GM23338 (cell line): ENCODE measurements around the gene CEP72. TPM values are rescaled to one million over a fixed set of nuclear protein-coding genes. Genes with fewer than 3 reads are reported as not detected.

Experiments used
- ATAC-seq: fragments of 200-7000 bp; cut with Tn5 transposase; 3 replicates; pipeline ENCODE4 v1.9.1; 2020
- DNase-seq: peaks from one replicate; pipeline ENCODE4 v3.0.0-alpha.2; 2015; ENCODE audit warnings: low spot score
- H2AFZ ChIP-seq: fragments of 200-600 bp; sonication (generic); 2 replicates; pipeline ENCODE4 v1.8.0; 2016; ENCODE audit warnings: antibody characterized with exemption, mild to moderate bottlenecking, moderate library complexity
- H3F3A ChIP-seq: fragments of 200-600 bp; sonication (generic); replicated peaks from 2 replicates; pipeline ENCODE4 v1.8.0; 2017; ENCODE audit warnings: antibody characterized with exemption, mixed run types, low read depth
- H3K27ac ChIP-seq: fragments of 200-600 bp; sonication (generic); 2 replicates; pipeline ENCODE4 v1.6.1; 2016; ENCODE audit warnings: low read depth
- H3K27me3 ChIP-seq: fragments of 200-600 bp; sonication (generic); 2 replicates; pipeline ENCODE4 v1.8.0; 2016; ENCODE audit warnings: mild to moderate bottlenecking, mixed run types, moderate library complexity; ENCODE audit not compliant: insufficient read depth
- H3K36me3 ChIP-seq: fragments of 200-600 bp; sonication (generic); 2 replicates; pipeline ENCODE4 v1.8.0; 2016; ENCODE audit warnings: mild to moderate bottlenecking; ENCODE audit not compliant: insufficient read depth
- H3K4me1 ChIP-seq: fragments of 200-600 bp; sonication (generic); 2 replicates; pipeline ENCODE4 v1.8.0; 2016; ENCODE audit warnings: mild to moderate bottlenecking, moderate library complexity; ENCODE audit not compliant: insufficient read depth
- H3K4me2 ChIP-seq: fragments of 200-600 bp; sonication (generic); 2 replicates; pipeline ENCODE4 v1.7.1; 2017; ENCODE audit warnings: mixed run types
- H3K4me3 ChIP-seq: fragments of 200-600 bp; sonication (generic); 2 replicates; pipeline ENCODE4 v1.6.1; 2016; ENCODE audit warnings: mixed run types
- H3K79me2 ChIP-seq: fragments of 200-600 bp; sonication (generic); replicated peaks from 2 replicates; pipeline ENCODE4 v1.8.0; 2017; ENCODE audit warnings: mild to moderate bottlenecking; ENCODE audit not compliant: insufficient read depth
- H3K9me2 ChIP-seq: fragments of 200-600 bp; sonication (generic); 2 replicates; pipeline ENCODE4 v1.8.0; 2017; ENCODE audit not compliant: insufficient read depth
- H4K20me1 ChIP-seq: fragments of 200-600 bp; sonication (generic); replicated peaks from 2 replicates; pipeline ENCODE4 v1.8.0; 2017; ENCODE audit warnings: mild to moderate bottlenecking; ENCODE audit not compliant: insufficient read depth
- H3K27ac Mint-ChIP-seq: 2 replicates; pipeline ENCODE4 v1.8.0; 2020; ENCODE audit warnings: inconsistent platforms, mild to moderate bottlenecking, moderate library complexity, mixed read lengths
- H3K27me3 Mint-ChIP-seq: 3 replicates; pipeline ENCODE4 v1.8.0; 2022; ENCODE audit warnings: low read depth, mild to moderate bottlenecking, moderate library complexity, mixed read lengths, inconsistent platforms; ENCODE audit not compliant: insufficient read depth, poor library complexity
- H3K36me3 Mint-ChIP-seq: 3 replicates; pipeline ENCODE4 v1.8.0; 2021; ENCODE audit warnings: low read depth, mild to moderate bottlenecking, inconsistent platforms, moderate library complexity, mixed read lengths
- H3K4me1 Mint-ChIP-seq: 3 replicates; pipeline ENCODE4 v1.8.0; 2020; ENCODE audit warnings: mild to moderate bottlenecking, inconsistent platforms, mixed read lengths
- H3K4me3 Mint-ChIP-seq: 3 replicates; pipeline ENCODE4 v1.8.0; 2021; ENCODE audit warnings: moderate library complexity, mild to moderate bottlenecking, inconsistent platforms, mixed read lengths
- H3K9me3 Mint-ChIP-seq: 3 replicates; pipeline ENCODE4 v1.8.0; 2020; ENCODE audit warnings: moderate library complexity, mild to moderate bottlenecking, inconsistent platforms, mixed read lengths
- CREB1 ChIP-seq: fragments of 250-450 bp; sonication (Bioruptor Pico); IDR thresholded peaks from 2 replicates; pipeline ENCODE4 v1.5.0; 2020; ENCODE audit warnings: low read depth, mild to moderate bottlenecking, moderate library complexity
- EZH2 ChIP-seq: fragments of 200-600 bp; sonication (generic); IDR thresholded peaks from one replicate; pipeline ENCODE4 v1.8.0; 2017; ENCODE audit warnings: antibody characterized with exemption, mild to moderate bottlenecking, low read depth; ENCODE audit not compliant: unreplicated experiment
- EZH2phosphoT487 ChIP-seq: fragments of 200-600 bp; sonication (generic); IDR thresholded peaks from one replicate; pipeline ENCODE4 v1.8.1; 2018; ENCODE audit warnings: antibody characterized with exemption; ENCODE audit not compliant: unreplicated experiment
- JUNB ChIP-seq: IDR thresholded peaks from one replicate; pipeline ENCODE4 v1.6.1; 2016; ENCODE audit warnings: antibody characterized with exemption; ENCODE audit not compliant: unreplicated experiment
- NANOG ChIP-seq: IDR thresholded peaks from 2 replicates; pipeline ENCODE4 v1.6.1; 2016; ENCODE audit warnings: antibody characterized with exemption, borderline replicate concordance
- POLR2AphosphoS5 ChIP-seq: IDR thresholded peaks from 2 replicates; pipeline ENCODE4 v1.6.1; 2016; ENCODE audit warnings: antibody characterized with exemption, low read depth
- STAT1 ChIP-seq: IDR thresholded peaks from one replicate; pipeline ENCODE4 v1.6.1; 2016; ENCODE audit warnings: antibody characterized with exemption; ENCODE audit not compliant: unreplicated experiment
- ZNF114 ChIP-seq: fragments of 250-450 bp; sonication (Bioruptor Pico); IDR thresholded peaks from 2 replicates; pipeline ENCODE4 v1.5.0; 2020; ENCODE audit warnings: mild to moderate bottlenecking, moderate library complexity
- ZNF331 ChIP-seq: fragments of 250-450 bp; sonication (Bioruptor Pico); IDR thresholded peaks from 2 replicates; pipeline ENCODE4 v1.5.0; 2020; ENCODE audit warnings: low read depth, mild to moderate bottlenecking, moderate library complexity
- polyA plus RNA-seq: library from polyadenylated mRNA; unstranded; fragments of >200 nt; fragmentation: Nextera tagmentation; extraction: Ambion mirVana; gene quantifications from 2 replicates; pipeline ENCODE4 v1.2.1, GENCODE V29; 2016
- total RNA-seq: library from RNA; depleted of rRNA; stranded (reverse); fragments of >200 nt; shearing (Covaris generic); gene quantifications from 2 replicates; pipeline ENCODE4 v1.2.3, GENCODE V29; 2014
- TF ChIP-seq, protein P1 (sequence below): IDR thresholded peaks from one replicate; pipeline ENCODE4 v1.6.1; 2018; ENCODE audit warnings: antibody characterized with exemption; ENCODE audit not compliant: unreplicated experiment
- TF ChIP-seq, protein P2 (sequence below), 2 experiments: fragments of 200-600 bp in 1 of 2; sonication (generic) in 1 of 2; conservative IDR thresholded peaks; 2 replicates each; pipeline versions ENCODE4 v1.5.1 to v1.6.1; 2016 to 2017; ENCODE audit warnings: antibody characterized with exemption in 2 of 2, low read depth in 2 of 2, mild to moderate bottlenecking in 2 of 2, moderate library complexity in 1 of 2
- TF ChIP-seq, protein P3 (sequence below): fragments of 250-450 bp; sonication (Bioruptor Pico); IDR thresholded peaks from 2 replicates; pipeline ENCODE4 v1.5.0; 2020; ENCODE audit warnings: mild to moderate bottlenecking, moderate library complexity
- TF ChIP-seq, protein P4 (sequence below): IDR thresholded peaks from 2 replicates; pipeline ENCODE4 v1.6.1; 2016; ENCODE audit warnings: antibody characterized with exemption

The CEP72 gene
- total and polyA plus RNA-seq, 2 experiments from 2014 or later: 15.5 to 27.1 TPM

DNA sequence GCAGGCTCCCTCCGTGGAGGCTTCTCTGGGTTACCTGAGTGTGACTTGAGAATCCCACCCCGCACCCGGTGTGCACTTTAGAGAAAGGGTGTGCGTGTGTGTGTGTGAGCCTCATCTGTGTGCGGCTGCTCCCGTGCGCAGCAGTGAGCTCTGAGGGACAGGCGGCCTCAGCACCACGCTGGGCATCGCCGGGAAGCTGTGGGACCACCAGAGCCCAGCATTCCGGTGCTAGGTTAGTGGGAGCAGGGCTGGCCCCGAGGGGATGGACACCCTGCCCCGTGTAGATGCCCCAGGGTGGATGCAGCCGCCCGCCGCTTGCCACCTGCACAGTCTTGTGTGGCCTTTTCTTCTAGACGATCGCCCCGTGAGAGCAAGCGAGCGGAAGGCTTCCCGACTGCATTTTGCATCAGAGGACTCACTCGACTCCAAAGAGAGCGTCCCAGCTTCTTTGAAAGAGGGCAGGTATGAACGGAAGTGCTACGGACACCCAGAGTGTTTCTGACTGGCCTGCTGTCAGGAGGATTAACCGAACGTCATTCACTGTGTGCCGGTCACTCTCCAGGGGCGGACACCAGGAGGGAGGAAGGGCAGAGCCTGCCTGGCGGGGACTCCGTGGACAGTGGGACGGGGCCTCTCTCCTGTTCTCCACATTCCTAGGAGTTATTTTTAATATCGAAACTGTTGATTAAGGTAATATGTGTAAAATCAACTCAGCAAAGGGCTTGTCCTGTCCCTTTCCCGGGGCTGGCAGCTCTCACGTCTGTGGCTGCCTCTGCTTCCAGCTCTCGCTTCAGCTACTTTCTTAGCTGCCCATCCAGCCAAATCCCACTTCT, 12.2 kb downstream of the CEP72 start:
- H2AFZ ChIP-seq: no peak overlapping the region
- H3K27ac Mint-ChIP-seq: no peak overlapping the region
- TF ChIP-seq, protein P1, sequence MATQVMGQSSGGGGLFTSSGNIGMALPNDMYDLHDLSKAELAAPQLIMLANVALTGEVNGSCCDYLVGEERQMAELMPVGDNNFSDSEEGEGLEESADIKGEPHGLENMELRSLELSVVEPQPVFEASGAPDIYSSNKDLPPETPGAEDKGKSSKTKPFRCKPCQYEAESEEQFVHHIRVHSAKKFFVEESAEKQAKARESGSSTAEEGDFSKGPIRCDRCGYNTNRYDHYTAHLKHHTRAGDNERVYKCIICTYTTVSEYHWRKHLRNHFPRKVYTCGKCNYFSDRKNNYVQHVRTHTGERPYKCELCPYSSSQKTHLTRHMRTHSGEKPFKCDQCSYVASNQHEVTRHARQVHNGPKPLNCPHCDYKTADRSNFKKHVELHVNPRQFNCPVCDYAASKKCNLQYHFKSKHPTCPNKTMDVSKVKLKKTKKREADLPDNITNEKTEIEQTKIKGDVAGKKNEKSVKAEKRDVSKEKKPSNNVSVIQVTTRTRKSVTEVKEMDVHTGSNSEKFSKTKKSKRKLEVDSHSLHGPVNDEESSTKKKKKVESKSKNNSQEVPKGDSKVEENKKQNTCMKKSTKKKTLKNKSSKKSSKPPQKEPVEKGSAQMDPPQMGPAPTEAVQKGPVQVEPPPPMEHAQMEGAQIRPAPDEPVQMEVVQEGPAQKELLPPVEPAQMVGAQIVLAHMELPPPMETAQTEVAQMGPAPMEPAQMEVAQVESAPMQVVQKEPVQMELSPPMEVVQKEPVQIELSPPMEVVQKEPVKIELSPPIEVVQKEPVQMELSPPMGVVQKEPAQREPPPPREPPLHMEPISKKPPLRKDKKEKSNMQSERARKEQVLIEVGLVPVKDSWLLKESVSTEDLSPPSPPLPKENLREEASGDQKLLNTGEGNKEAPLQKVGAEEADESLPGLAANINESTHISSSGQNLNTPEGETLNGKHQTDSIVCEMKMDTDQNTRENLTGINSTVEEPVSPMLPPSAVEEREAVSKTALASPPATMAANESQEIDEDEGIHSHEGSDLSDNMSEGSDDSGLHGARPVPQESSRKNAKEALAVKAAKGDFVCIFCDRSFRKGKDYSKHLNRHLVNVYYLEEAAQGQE: no peak
- no peak for TF ChIP-seq POLR2AphosphoS5
- no peak for TF ChIP-seq CREB1 (CRISPR knock-in tag)
- no peak for TF ChIP-seq NANOG
- no peak for TF ChIP-seq EZH2
- TF ChIP-seq ZNF331 (CRISPR knock-in tag): no peak
- TF ChIP-seq, protein P2, sequence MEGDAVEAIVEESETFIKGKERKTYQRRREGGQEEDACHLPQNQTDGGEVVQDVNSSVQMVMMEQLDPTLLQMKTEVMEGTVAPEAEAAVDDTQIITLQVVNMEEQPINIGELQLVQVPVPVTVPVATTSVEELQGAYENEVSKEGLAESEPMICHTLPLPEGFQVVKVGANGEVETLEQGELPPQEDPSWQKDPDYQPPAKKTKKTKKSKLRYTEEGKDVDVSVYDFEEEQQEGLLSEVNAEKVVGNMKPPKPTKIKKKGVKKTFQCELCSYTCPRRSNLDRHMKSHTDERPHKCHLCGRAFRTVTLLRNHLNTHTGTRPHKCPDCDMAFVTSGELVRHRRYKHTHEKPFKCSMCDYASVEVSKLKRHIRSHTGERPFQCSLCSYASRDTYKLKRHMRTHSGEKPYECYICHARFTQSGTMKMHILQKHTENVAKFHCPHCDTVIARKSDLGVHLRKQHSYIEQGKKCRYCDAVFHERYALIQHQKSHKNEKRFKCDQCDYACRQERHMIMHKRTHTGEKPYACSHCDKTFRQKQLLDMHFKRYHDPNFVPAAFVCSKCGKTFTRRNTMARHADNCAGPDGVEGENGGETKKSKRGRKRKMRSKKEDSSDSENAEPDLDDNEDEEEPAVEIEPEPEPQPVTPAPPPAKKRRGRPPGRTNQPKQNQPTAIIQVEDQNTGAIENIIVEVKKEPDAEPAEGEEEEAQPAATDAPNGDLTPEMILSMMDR (conservative IDR thresholded peaks at IDR 0.05; ENCODE audit: low read depth in 2 of 2): no peak
- TF ChIP-seq ZNF114 (CRISPR knock-in tag): no peak
- no peak for TF ChIP-seq EZH2phosphoT487
- no peak for TF ChIP-seq JUNB
- TF ChIP-seq STAT1: no peak
- TF ChIP-seq, protein P3, sequence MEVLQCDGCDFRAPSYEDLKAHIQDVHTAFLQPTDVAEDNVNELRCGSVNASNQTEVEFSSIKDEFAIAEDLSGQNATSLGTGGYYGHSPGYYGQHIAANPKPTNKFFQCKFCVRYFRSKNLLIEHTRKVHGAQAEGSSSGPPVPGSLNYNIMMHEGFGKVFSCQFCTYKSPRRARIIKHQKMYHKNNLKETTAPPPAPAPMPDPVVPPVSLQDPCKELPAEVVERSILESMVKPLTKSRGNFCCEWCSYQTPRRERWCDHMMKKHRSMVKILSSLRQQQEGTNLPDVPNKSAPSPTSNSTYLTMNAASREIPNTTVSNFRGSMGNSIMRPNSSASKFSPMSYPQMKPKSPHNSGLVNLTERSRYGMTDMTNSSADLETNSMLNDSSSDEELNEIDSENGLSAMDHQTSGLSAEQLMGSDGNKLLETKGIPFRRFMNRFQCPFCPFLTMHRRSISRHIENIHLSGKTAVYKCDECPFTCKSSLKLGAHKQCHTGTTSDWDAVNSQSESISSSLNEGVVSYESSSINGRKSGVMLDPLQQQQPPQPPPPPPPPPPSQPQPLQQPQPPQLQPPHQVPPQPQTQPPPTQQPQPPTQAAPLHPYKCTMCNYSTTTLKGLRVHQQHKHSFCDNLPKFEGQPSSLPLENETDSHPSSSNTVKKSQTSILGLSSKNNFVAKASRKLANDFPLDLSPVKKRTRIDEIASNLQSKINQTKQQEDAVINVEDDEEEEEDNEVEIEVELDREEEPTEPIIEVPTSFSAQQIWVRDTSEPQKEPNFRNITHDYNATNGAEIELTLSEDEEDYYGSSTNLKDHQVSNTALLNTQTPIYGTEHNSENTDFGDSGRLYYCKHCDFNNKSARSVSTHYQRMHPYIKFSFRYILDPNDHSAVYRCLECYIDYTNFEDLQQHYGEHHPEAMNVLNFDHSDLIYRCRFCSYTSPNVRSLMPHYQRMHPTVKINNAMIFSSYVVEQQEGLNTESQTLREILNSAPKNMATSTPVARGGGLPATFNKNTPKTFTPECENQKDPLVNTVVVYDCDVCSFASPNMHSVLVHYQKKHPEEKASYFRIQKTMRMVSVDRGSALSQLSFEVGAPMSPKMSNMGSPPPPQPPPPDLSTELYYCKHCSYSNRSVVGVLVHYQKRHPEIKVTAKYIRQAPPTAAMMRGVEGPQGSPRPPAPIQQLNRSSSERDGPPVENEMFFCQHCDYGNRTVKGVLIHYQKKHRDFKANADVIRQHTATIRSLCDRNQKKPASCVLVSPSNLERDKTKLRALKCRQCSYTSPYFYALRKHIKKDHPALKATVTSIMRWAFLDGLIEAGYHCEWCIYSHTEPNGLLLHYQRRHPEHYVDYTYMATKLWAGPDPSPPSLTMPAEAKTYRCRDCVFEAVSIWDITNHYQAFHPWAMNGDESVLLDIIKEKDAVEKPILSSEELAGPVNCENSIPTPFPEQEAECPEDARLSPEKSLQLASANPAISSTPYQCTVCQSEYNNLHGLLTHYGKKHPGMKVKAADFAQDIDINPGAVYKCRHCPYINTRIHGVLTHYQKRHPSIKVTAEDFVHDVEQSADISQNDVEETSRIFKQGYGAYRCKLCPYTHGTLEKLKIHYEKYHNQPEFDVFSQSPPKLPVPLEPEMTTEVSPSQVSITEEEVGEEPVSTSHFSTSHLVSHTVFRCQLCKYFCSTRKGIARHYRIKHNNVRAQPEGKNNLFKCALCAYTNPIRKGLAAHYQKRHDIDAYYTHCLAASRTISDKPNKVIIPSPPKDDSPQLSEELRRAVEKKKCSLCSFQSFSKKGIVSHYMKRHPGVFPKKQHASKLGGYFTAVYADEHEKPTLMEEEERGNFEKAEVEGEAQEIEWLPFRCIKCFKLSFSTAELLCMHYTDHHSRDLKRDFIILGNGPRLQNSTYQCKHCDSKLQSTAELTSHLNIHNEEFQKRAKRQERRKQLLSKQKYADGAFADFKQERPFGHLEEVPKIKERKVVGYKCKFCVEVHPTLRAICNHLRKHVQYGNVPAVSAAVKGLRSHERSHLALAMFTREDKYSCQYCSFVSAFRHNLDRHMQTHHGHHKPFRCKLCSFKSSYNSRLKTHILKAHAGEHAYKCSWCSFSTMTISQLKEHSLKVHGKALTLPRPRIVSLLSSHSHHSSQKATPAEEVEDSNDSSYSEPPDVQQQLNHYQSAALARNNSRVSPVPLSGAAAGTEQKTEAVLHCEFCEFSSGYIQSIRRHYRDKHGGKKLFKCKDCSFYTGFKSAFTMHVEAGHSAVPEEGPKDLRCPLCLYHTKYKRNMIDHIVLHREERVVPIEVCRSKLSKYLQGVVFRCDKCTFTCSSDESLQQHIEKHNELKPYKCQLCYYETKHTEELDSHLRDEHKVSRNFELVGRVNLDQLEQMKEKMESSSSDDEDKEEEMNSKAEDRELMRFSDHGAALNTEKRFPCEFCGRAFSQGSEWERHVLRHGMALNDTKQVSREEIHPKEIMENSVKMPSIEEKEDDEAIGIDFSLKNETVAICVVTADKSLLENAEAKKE: no peak
- TF ChIP-seq, protein P4, sequence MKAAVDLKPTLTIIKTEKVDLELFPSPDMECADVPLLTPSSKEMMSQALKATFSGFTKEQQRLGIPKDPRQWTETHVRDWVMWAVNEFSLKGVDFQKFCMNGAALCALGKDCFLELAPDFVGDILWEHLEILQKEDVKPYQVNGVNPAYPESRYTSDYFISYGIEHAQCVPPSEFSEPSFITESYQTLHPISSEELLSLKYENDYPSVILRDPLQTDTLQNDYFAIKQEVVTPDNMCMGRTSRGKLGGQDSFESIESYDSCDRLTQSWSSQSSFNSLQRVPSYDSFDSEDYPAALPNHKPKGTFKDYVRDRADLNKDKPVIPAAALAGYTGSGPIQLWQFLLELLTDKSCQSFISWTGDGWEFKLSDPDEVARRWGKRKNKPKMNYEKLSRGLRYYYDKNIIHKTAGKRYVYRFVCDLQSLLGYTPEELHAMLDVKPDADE: no peak

More for the DNA sequence above, 12.2 kb downstream of the CEP72 start:
- H4K20me1 ChIP-seq: peaks cover 13% of the 10 kb centered on the region
- ATAC-seq (no peak), DNase-seq (no peak)
- H3K4me1 ChIP-seq: no peaks in the 10 kb centered on the region
- no peaks in the 10 kb centered on the region for H3K9me3 Mint-ChIP-seq
- no peaks in the 10 kb centered on the region for H3K27me3 ChIP-seq
- H3K9me2 ChIP-seq: no peaks in the 10 kb centered on the region
- H3K36me3 ChIP-seq: peaks cover 25% of the 10 kb centered on the region; the same call in 1 of the 2 replicates
- H3K4me1 Mint-ChIP-seq: no peaks in the 10 kb centered on the region
- H3K4me3 ChIP-seq: no peak overlapping the region
- no peak overlapping the region for H3K4me3 Mint-ChIP-seq
- H3K4me2 ChIP-seq: no peak overlapping the region
- peaks cover 16% of the 10 kb centered on the region for H3K79me2 ChIP-seq
- H3K27ac ChIP-seq: no peak overlapping the region
- peaks cover 1% of the 10 kb centered on the region for H3K27me3 Mint-ChIP-seq
- H3K36me3 Mint-ChIP-seq: peaks cover 71% of the 10 kb centered on the region
- no peaks in the 10 kb centered on the region for H3F3A ChIP-seq
